ENCODE results near the gene GNA12.

Gene GNA12

DNA sequence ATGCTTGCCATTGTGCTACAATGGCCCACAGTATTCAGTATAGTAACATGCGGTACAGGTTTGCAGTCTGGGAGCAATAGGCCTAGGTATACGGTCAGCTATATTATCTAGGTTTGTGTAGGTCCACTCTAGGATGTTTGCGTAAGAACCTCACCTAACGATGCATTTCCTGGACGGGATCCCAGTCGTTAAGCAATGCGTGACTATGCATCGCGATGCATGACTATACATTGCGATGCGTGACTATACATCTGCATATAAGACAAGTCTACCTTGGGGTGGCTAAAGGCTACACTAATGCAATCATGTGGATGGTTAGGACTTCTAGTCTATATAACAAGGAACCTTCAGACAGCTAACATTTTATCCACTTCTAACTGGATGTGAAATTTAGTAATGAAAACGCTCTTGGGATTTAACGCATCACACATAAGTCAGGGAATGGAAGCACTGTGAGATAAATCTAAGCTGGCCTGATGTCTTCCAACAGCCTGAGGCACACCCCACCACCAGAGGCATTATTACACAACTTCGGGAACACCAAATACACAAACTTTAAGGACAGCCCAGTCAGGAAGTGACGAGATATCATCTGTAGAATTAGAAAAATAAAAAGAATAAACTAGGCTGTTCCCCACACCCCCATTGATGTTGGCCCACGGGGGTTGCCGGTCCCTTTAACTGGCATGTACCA, 9.2 kb downstream of the GNA12 start:
- DNase-seq = no peak

GRCh38 chr7:2833083-2833910, 10.8 kb downstream of the GNA12 start:
- DNase-seq = no peak

DNA sequence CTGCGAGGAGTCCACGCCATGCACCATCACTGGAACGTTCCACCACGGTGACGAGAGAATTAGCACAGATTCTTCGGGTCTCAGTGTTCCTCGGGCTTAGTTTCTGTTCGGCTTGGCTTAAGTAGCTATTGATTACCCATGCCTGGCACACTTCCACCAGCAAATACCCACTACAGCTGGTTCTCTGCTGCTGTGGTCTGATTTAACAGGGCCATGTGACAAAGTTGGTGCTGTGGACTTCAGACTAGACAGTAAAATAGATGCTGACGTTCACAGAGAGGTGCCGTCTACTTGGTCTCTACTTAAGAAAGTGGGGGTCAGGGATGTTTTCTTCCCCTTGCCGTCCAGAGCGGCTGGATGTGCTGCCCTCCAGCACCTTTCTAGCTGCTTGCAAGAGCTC, 11.6 kb downstream of the GNA12 start:
- DNase-seq = no peak

DNA sequence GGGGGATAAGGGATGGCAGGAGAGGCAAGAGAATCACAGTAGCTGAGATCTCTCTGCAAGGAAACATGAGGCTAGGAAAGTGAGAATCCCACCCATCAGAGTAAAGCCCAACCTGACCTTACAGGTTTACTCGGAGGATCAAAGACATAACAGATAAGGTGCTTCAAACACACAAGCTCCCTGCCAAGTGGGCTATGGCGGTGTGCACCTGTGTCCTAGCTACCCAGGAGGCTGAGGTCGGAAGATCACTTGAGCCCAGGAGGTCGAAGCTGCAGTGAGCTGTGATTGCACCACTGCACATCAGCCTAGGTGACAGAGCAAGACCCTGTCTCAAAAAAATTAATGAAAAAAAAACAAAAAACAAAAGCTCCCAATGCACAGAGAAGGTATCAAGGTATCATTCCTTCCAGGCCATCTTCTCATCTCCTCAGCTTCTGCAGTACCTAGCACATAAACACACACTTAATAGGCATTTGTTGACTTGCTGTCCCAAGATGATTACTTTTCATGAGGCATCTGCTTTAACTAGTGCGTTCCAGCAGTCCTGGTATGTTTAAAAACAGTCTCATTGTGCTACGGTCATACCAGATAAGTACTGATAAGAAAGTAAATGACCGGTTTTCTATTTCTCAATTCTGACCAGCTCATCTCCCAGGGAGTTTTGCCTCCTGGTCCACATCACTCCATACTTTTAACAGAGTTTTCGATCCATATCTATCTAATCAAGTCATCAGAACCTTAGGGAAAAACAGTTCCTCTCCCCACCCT, 13.3 kb downstream of the GNA12 start:
- DNase-seq = no peak

DNA sequence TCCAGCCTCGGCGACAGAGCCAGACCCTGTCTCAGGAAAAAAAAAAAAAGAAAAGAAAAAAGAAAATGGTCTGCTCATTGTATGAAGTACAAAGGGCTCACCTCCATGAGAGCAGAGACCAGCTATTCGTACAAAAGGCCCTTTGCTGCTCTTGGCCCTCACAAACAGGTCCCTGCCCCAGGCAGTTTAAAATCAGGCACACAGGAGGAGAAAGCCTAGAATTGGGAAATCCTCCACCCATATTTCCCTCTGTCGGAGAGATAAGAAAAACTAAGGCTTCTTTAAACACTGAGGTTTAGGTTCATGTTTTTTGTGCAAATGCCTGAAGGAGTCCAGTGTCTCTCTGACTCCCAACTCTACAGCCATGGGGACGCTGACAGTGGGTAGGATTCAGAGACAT, 15.1 kb downstream of the GNA12 start:
- DNase-seq = no peak

- DNase-seq = no peak
Observed at GRCh38 chr7:2826771-2827170, 17.3 kb downstream of the GNA12 start.

DNA sequence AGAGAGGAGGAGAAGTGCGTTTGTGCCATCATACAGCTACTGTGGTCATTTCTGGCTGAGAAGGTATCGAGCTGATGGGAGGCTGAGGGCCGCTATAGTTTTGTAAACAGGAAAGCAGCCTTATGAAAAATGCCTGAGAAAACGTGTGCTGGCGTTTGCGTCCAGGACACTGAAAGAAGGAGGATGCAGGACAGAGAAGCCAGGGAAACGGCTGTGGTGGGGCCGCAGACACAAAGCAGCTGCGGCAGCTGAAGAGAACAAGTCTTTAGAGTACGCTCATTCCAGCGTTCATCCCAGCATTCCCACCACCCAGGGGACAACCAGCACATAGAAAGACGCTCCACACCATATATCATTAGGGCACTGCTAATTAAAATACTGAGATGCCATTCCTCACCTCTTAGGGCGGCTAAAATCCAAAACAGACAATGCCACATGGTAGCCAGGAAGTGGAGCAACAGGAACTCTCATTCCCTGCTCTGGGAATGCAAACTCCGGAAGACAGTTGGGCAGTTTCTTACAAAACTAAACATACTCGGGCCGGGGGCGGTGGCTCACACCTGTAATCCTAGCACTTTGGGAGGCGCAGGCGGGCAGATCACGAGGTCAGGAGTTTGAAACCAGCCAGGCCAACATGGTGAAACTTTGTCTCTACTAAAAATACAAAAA, 18.4 kb downstream of the GNA12 start:
- DNase-seq = peak; percentile 35

GRCh38 chr7:2824678-2825461, 19.2 kb downstream of the GNA12 start:
- DNase-seq = peak; percentile 38

DNA sequence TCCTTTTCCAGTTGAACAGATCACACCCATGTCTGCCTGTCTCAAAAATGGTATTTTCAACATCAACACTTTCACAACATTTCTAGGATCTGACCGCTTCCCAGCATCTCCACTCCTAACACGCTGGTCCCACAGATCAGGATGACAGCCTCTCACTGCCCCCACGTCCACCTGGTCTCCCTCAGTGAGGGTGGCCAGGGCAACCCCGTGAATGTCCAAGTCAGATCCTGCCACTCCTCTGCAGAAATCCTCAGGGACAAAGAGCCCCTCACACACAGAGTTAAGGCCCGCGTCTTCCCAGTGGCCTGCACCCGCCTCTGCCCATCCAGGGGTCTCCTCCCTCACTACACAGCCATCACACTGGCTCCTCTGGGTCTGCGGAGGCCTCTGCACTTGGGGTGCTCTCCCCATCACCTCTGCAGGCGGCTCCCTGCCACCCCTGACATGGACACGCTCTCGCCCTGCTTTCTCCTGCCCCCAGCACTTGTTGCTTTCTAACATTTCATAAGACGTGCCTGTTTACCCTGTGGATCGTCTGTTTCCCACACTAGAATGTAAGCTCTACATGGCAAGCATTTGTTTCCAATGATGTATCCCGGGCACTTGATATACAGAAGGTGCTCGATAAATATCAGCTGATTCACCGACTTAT, 20.0 kb downstream of the GNA12 start:
- DNase-seq = no peak

DNA sequence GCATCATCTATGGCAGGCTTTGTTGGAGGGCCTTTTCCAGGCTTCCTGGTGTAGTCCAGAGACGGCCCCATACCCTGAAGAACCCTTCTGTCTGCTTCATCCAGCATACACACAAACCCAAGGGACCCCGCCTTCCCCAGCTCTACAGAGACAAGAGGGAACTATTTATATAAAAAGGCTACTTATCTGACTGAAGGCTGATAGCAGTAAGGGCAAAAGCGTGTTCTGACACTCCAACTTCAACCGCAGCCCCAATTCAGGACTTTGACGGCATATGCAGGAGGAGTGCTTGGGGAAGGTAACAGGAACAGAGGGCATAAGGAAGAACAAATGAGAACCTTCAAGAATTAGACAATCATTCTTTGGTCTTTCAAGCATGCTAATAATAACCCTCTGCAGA, 21.0 kb downstream of the GNA12 start:
- DNase-seq = no peak

GRCh38 chr7:2821842-2822507, 22.1 kb downstream of the GNA12 start:
- DNase-seq = no peak

DNA sequence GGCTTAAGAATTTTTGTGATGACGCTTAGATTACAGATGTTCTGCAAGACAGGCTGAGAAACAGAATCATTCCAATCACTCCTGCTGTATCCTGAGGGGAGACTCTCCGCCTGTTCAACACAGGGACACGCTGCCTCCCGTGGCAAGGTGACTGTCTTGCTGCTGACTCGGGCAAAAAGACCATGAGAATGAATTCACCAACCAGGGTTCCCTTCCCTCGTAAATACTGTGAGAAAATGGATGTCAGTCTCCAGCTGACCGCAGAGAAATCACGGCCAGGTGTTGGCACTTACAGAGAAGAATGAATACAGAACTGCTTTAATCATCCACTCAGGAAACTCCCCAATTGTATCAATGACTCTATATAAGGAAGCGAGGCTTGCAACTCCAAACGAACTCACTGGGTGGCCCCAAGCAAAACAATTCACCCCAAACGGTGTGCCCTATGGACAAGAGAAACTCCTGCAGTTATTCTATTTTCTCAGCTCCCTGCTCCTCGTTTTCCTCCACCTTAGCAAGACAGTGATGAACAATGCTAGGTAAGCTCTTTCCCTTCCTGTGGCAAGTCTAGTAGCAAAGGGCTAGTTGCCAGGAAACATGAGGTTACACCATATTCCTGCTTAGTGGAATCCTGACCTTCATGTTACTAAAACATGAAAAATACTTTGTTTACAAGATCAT, 22.8 kb downstream of the GNA12 start:
- DNase-seq = peak; percentile 22

GRCh38 chr7:2820508-2820934, 23.6 kb downstream of the GNA12 start:
- no peak for DNase-seq

DNA sequence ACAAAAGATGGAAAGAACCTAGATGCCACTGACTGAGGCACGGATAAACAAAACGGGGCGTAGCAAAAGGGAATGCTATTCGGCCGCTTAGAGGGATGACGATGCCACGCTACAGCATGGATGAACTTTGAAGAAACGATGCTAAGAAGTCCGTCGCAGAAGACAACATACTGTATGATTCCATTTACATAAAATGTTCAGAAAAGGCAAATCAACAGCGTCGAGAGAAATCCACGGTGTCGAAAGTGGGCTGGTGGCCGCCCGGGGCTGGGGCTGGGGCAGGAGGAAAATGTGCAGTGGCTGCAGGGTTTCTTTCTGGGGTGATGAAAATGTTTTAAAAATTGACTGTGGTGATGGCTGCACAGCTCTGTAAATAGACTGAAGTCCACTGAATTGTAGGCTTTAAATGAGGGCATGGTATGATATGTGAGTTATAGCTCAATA, 24.1 kb downstream of the GNA12 start:
- DNase-seq = no peak

DNA sequence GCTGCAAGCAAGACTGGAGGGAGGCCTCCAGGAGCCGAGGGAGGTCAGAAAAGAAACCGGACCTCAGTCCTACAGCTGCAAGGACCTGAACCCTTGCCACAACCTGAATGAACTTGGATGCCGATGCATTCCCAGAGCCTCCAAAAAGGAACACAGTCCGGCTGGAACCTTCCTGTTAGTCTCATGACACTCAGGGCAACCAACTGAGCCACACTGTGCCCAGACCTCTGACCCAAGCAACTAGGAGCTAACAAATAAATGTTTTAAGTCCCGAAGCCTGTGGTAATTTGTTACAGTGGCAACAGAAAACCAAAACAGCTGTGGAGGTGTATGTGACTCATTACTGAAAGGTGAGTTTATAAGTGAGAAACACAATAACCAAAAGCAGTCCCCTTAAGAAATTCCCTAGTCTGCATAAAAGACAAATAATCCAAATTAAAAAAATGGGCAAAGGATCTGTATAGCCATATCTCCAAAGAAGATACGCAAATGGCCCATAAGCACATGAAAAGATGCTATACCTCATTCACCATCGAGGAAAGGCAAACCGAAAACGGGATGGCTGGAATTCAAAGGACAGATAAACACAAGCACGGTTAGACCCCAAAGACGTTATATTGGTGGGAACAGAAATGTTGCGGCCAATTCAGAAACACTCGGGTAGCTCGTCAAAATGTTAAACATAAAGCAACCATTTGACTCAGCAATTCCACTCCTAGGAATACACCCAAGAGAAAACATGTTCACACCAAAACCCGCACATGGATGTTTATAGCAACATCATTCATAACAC, 24.8 kb downstream of the GNA12 start:
- no peak for DNase-seq

DNA sequence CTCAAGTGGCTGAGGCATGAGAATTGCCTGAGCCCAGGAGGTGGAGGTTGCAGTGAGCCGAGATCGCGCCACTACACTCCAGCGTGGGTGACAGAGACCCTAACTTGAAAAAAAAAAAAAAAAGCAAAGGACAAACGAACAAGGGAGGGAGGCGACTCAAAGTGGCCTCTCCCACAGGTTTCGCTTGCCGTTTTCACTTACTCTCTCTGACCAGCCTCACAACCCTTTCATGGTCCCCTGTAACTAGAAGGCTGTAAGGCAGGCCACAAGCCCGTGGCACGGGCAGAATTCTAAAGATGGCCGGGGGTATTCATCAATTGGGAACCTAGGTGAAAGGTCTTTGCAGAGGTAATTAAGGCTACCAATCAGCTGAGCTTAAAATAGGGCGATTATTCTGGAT, 25.5 kb downstream of the GNA12 start:
- DNase-seq = no peak

- no peak for DNase-seq
Observed at GRCh38 chr7:2818121-2818520, 26.0 kb downstream of the GNA12 start.

GRCh38 chr7:2817456-2817855, 26.7 kb downstream of the GNA12 start:
- DNase-seq = no peak

DNA sequence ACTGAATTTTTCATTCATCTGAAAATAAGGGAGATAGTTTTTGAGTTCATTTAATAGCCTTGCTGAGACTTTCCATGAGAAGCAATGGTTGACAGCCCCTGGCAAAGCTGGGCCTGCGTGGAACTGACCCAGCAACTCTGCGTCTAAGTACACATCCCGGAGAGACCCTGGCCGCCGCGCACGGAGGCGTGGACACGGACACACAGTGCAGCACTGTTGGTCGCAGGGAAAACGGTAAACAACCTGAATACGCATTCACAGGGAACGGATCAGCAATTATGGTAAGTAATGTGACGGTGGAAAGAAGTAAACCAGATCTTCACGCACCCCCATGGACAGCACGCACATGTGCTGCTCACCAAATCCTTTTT, 28.2 kb downstream of the GNA12 start:
- DNase-seq = no peak
